ENCODE results near the gene B4GALNT3.

The B4GALNT3 gene

DNA sequence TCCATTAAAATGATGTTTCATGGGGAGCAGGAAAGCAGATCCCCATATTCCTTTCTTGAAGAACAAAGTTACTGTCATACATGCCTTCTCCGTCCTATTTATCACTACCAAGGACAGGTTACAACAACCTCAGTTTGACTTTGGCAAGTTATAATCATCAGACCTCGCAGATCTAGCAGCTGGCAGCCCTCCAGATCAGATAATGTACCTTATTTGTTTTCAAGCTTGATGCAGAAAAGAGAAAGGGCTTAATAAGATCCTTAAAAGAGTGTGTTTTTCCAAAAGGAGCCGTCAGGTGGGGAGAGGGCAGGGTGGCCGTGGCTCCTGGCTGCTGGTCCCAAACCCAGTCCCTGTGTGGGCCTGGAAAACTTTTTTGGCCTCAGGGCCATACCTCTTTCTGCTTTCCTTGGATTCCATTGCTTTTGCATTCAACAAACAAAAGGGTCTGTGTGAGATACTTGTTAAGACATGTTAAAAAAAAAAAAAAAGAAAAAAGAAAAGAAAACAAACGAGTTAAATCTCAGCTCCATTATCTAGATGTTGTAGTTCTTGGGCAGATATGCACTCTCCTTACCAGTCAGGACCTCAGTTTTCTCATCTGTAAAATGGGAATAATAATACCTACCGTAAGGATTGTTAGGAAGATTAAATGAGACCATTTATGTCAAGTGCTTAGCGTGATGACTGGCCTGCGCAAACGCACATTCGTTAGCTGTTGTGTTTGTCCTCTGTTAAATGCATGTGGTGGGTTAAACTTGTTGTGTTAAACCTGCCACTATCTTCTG is 64.6 kb downstream of the B4GALNT3 start:
- no peak for DNase-seq (ENCODE audit: extremely low read depth, low read depth)
- TF ChIP-seq, protein P1, sequence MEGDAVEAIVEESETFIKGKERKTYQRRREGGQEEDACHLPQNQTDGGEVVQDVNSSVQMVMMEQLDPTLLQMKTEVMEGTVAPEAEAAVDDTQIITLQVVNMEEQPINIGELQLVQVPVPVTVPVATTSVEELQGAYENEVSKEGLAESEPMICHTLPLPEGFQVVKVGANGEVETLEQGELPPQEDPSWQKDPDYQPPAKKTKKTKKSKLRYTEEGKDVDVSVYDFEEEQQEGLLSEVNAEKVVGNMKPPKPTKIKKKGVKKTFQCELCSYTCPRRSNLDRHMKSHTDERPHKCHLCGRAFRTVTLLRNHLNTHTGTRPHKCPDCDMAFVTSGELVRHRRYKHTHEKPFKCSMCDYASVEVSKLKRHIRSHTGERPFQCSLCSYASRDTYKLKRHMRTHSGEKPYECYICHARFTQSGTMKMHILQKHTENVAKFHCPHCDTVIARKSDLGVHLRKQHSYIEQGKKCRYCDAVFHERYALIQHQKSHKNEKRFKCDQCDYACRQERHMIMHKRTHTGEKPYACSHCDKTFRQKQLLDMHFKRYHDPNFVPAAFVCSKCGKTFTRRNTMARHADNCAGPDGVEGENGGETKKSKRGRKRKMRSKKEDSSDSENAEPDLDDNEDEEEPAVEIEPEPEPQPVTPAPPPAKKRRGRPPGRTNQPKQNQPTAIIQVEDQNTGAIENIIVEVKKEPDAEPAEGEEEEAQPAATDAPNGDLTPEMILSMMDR (IDR thresholded peaks at IDR 0.05; ENCODE audit: low read depth, low read length) = no peak

DNA sequence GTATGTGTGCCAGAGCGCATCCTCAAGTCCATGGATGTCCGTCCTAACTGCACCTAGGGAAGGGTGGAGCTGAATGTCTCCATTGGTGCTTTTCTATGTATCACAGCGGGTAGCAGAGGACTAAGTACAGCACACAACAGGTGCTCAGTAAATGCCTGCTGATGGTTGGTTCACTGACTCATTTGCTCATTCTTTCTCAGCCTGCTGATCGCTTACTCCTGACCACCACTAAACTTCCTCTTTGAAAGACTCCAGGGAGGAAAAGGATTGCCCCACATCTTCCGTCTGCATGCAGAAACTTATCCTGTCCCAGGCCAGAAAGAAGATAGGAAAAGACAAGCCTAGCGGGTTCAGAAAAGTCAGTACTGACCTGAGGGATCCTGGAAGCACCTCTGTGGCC is 66.3 kb downstream of the B4GALNT3 start:
- DNase-seq (ENCODE audit: extremely low read depth, low read depth) = no peak
- TF ChIP-seq, protein P1 (IDR thresholded peaks at IDR 0.05; ENCODE audit: low read depth, low read length) = no peak

DNA sequence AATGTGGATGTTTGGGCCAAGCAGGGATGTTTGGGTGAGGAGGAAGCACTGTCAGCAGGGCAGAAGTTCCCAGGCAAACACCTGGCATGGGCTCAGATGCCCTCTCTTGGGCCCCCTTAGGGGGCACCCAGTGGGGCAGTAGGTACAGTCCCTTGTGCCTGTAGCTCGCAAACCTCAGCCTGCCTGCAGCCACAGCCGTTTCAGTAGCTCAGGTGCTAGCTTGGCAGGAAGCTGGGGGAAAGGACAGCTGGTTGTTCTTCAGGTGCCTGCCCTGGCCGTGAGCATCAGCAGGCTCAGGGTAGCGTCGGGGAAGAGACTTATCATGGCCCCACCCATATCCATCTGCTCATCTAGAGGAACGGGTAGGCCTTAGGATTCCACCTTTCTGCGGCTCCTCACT is 67.5 kb downstream of the B4GALNT3 start:
- TF ChIP-seq, protein P1 (IDR thresholded peaks at IDR 0.05; ENCODE audit: low read depth, low read length) = no peak
- no peak for DNase-seq (ENCODE audit: extremely low read depth, low read depth)

DNA sequence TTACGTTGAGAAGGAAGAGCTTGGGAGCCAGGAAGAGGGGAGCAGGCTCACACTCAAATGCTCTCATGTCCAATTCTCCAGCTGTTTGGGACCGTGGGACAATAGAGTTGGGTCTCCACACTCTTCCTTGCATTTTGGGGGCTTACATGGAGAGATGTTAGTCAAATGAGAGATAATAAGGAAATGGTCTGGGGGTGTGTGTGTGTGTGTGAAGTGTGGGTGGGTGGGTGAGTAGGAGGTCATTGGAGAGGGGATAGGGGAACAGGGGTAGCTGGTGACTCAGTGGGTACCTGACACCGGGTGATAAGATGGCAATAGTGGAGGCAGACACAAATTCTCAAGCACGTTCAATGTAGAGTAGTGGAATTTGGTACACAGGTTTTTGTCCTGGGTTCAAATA is 68.0 kb downstream of the B4GALNT3 start:
- no peak for DNase-seq (ENCODE audit: extremely low read depth, low read depth)
- TF ChIP-seq, protein P1 (IDR thresholded peaks at IDR 0.05; ENCODE audit: low read depth, low read length) = no peak

DNA sequence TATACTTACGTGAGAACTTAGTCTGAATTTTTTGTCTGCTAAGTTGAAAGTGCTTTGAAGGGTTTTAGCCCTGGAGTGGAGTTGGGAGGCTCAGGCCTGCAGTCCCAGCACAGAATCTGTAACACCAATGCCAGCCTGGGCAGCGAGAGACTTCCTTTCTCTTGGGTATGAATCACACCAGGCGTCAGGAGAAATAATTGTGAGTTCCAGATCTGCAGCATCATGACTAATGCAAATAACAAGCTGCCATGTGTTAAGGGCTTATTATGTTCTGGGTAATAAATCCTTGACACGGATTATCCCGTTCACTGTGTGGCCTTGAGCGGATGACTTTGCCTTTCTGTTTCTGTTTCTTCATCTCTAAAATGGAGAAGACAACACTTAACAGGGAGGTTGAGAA is 70.6 kb downstream of the B4GALNT3 start:
- no peak for DNase-seq (ENCODE audit: extremely low read depth, low read depth)
- TF ChIP-seq, protein P1 (IDR thresholded peaks at IDR 0.05; ENCODE audit: low read depth, low read length) = no peak

DNA sequence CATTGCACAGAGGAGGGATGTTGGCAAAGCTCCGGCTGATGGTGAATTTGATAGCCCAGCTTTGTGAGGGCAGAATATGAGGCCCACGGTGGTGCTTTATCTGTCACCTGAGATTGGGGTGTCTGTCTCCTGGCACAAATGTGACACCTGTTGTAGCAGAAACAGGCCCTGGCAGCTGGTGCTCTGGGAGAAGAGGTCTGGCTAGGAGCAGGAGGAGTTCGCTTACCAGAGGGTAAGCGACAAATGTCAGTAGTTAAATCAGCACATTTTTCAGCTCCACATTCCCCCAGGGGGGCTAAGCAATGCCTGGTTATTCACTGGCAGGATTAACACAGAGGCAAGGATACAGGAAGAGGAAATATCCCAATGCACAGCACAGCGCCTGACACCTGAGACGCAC is 71.1 kb downstream of the B4GALNT3 start:
- DNase-seq (ENCODE audit: extremely low read depth, low read depth) = no peak
- TF ChIP-seq, protein P1 (IDR thresholded peaks at IDR 0.05; ENCODE audit: low read depth, low read length) = no peak

DNA sequence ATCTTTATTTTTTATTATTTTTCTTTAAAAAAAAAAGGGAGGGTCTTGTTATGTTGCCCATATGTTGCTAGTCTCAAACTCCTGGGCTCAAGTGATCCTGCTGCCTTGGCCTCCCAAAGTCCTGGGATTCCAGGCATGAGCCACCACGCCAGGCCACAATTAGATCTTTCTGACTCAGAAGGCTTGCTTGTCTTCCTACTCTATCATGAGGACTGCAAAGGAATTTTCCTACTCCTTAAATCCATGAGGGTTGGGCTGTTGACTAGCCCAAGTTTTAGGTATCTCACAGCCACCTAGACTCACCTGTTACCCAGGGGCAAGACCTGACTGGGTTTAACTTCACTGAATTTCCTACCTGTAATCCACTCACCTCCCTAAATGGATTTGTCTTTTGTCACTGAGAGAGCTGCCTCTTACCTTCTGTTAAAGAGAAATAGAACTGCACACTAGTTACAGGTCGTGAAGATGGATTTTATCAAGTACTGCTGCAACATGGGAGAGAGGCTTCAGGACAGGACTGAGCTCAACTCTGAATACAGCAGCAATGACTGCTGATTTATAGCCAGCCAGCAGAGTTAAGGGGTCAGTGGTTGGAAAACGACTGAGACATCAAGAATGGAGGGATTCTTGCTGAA is 72.3 kb downstream of the B4GALNT3 start:
- TF ChIP-seq, protein P1 (IDR thresholded peaks at IDR 0.05; ENCODE audit: low read depth, low read length) = no peak

More for the DNA sequence above, 72.3 kb downstream of the B4GALNT3 start:
- DNase-seq (ENCODE audit: extremely low read depth, low read depth) = no peak

Measured in AG09319 (cell line).